KMS-11 (cell line): ENCODE measurements around the gene UBIAD1.
"Not testable (repeated sequence)": the region's sequence is repeated elsewhere in the genome, so short reads cannot be mapped to it uniquely, and the experiment has no call there.

Source experiments
- H2AFZ ChIP-seq: fragments of 200-600 bp; sonication (generic); 2 replicates; pipeline ENCODE4 v1.6.1; 2016; ENCODE audit warnings: antibody characterized with exemption, mixed run types, low read depth
- H3K27ac ChIP-seq: fragments of 200-600 bp; sonication (generic); 2 replicates; pipeline ENCODE4 v1.6.1; 2016; ENCODE audit warnings: mild to moderate bottlenecking, mixed run types
- H3K27me3 ChIP-seq: fragments of 200-600 bp; sonication (generic); 2 replicates; pipeline ENCODE4 v1.6.1; 2017; ENCODE audit warnings: mild to moderate bottlenecking, low read depth, mixed run types, moderate library complexity; ENCODE audit not compliant: insufficient read depth
- H3K36me3 ChIP-seq: fragments of 200-600 bp; sonication (generic); 2 replicates; pipeline ENCODE4 v1.6.1; 2017; ENCODE audit warnings: mild to moderate bottlenecking, mixed run types; ENCODE audit not compliant: insufficient read depth
- H3K4me1 ChIP-seq: fragments of 200-600 bp; sonication (generic); 2 replicates; pipeline ENCODE4 v1.6.1; 2016; ENCODE audit warnings: mild to moderate bottlenecking, low read depth, mixed run types; ENCODE audit not compliant: poor library complexity, severe bottlenecking
- H3K4me2 ChIP-seq: fragments of 200-600 bp; sonication (generic); 2 replicates; pipeline ENCODE4 v1.7.0; 2016; ENCODE audit warnings: mild to moderate bottlenecking, mixed run types
- H3K4me3 ChIP-seq: fragments of 200-600 bp; sonication (generic); IDR thresholded peaks from 2 replicates; pipeline ENCODE4 v1.6.1; 2017; ENCODE audit warnings: low read depth, low read length, mixed read lengths; ENCODE audit not compliant: insufficient read depth
- H3K79me2 ChIP-seq: fragments of 200-600 bp; sonication (generic); 2 replicates; pipeline ENCODE4 v1.6.1; 2016; ENCODE audit warnings: low read depth, mixed run types; ENCODE audit not compliant: insufficient read depth
- H3K9ac ChIP-seq: fragments of 200-600 bp; sonication (generic); 2 replicates; pipeline ENCODE4 v1.6.1; 2016; ENCODE audit warnings: mild to moderate bottlenecking, mixed run types
- H4K20me1 ChIP-seq: fragments of 200-600 bp; sonication (generic); 2 replicates; pipeline ENCODE4 v1.6.1; 2016; ENCODE audit warnings: mild to moderate bottlenecking, mixed run types; ENCODE audit not compliant: insufficient read depth
- TF ChIP-seq, protein P1 (sequence below): fragments of 200-600 bp; sonication (generic); conservative IDR thresholded peaks from 2 replicates; pipeline ENCODE4 v1.6.1; 2017; ENCODE audit warnings: low read depth, mild to moderate bottlenecking, antibody characterized with exemption, low read length, moderate library complexity, mixed read lengths

UBIAD1 gene

DNA sequence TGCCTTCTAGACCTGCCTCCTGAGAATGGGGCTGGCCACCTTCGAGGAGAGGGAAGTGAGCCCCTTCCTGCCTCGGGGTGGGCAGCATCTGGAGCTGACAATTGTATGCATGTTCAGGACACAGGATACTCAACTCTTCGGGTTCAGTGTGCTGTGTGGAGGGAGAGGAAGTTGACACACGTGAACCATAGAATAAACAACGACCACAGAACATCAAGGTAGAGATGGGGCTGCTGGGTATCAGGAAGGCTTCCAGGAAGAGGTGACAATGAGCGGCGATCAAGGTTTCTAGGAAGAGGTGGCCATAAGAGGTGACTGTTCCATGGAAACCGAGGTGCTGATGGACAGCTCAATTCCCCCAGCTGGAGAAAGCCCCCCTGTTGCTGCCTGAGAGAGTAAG, 22.0 kb downstream of the UBIAD1 start:
- Histone ChIP-seq H3K4me1 (no peaks in the 10 kb centered on the region), H3K4me2 (no peak overlapping the region), H3K79me2 (no peaks in the 10 kb centered on the region), H4K20me1 (no peaks in the 10 kb centered on the region), H3K27me3 (no peaks in the 10 kb centered on the region), H3K27ac (no peak overlapping the region), H2AFZ (no peak overlapping the region), H3K9ac (no peak overlapping the region), H3K36me3 (no peaks in the 10 kb centered on the region), H3K4me3 (no peak overlapping the region)
- TF ChIP-seq, protein P1, sequence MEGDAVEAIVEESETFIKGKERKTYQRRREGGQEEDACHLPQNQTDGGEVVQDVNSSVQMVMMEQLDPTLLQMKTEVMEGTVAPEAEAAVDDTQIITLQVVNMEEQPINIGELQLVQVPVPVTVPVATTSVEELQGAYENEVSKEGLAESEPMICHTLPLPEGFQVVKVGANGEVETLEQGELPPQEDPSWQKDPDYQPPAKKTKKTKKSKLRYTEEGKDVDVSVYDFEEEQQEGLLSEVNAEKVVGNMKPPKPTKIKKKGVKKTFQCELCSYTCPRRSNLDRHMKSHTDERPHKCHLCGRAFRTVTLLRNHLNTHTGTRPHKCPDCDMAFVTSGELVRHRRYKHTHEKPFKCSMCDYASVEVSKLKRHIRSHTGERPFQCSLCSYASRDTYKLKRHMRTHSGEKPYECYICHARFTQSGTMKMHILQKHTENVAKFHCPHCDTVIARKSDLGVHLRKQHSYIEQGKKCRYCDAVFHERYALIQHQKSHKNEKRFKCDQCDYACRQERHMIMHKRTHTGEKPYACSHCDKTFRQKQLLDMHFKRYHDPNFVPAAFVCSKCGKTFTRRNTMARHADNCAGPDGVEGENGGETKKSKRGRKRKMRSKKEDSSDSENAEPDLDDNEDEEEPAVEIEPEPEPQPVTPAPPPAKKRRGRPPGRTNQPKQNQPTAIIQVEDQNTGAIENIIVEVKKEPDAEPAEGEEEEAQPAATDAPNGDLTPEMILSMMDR: no peak

DNA sequence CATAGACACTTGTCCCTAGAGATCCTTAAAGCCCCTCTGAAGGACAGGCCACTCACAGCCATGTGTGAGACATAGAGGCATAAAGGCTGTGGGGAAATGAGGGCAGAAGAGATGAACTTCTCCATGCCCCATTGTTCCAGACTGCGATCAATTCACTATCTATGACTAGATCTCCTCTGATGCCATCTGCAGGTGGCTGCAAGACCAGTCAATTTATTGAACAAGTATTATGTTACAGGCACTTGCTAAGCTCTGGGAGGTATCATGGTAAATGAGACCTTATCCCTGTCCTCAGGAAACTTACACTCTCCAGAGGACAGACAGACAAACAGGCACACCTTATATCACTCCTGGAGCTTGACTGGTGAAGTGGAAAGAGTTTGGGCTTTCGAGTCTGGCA, 22.9 kb downstream of the UBIAD1 start:
- no peak overlapping the region for H3K27ac ChIP-seq
- no peaks in the 10 kb centered on the region for H3K36me3 ChIP-seq
- no peak overlapping the region for H3K4me2 ChIP-seq
- no peak overlapping the region for H3K4me3 ChIP-seq
- no peaks in the 10 kb centered on the region for H3K27me3 ChIP-seq
- H2AFZ ChIP-seq: no peak overlapping the region
- no peaks in the 10 kb centered on the region for H3K4me1 ChIP-seq
- H3K9ac ChIP-seq: no peak overlapping the region
- TF ChIP-seq, protein P1: no peak
- H4K20me1 ChIP-seq: no peaks in the 10 kb centered on the region
- no peaks in the 10 kb centered on the region for H3K79me2 ChIP-seq

DNA sequence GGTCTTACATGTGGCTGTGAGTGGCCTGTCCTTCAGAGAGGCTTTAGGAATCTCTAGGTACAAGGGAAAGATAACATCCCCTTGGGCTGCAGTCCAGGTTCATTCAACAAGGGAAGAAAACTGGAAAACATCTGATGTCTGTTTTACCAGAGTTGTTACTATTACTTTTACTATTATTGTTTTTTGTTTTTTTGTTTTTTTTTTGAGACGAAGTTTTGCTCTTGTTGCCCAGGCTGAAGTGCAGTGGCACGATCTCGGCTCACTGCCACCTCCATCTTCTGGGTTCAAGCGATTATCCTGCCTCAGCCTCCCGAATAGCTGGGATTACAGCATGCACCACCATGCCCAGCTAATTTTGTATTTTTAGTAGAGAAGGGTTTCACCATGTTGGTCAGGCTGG, 24.8 kb downstream of the UBIAD1 start:
- H4K20me1 ChIP-seq, H3K27me3 ChIP-seq, H3K4me3 ChIP-seq, H3K4me2 ChIP-seq, H3K79me2 ChIP-seq, H3K9ac ChIP-seq, H3K4me1 ChIP-seq, H2AFZ ChIP-seq, H3K27ac ChIP-seq, H3K36me3 ChIP-seq: not testable (repeated sequence)

DNA sequence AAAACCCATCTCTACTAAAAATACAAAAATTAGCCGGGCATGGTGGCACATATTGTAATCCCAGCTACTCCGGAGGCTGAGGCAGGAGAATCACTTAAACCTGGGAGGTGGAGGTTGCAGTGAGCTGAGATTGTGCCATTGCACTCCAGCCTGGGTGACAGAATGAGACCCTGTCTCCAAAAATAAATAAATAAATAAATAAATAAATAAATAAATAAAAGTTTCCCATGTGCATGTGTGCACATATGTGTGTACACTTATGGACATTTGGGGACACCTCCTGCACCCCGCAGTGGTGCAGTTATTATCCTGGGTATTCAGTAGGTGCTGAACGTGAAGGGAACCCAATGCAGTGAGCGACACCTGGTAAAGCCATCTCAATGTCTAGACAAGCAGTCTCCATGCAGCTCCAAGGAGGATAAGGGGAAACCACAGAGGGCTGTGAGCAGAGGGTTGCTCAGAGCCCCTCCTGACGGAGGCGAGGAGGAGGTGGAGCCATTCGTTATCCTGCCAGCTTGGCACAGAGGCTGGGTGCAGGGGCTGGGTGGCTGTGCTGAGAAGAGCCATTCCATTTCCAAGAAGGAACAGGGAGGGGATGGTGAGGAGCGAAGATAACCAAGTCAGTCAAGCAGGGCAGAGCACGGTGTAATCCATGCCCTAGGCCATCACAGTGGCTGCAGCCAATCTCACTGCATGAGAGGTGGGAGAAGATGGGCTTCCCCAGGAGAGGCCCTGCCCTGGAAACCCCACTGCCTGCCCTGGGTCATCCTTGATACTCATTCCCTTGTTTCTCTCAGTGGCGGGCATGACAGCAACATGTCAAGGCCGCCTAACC, 25.6 kb downstream of the UBIAD1 start:
- Histone ChIP-seq H3K4me2 (no peak overlapping the region), H4K20me1 (no peaks in the 10 kb centered on the region), H3K36me3 (no peaks in the 10 kb centered on the region), H3K27ac (no peak overlapping the region), H3K9ac (no peak overlapping the region), H3K4me3 (no peak overlapping the region), H3K27me3 (no peaks in the 10 kb centered on the region), H3K4me1 (no peaks in the 10 kb centered on the region), H3K79me2 (no peaks in the 10 kb centered on the region), H2AFZ (no peak overlapping the region)
- TF ChIP-seq, protein P1: no peak

DNA sequence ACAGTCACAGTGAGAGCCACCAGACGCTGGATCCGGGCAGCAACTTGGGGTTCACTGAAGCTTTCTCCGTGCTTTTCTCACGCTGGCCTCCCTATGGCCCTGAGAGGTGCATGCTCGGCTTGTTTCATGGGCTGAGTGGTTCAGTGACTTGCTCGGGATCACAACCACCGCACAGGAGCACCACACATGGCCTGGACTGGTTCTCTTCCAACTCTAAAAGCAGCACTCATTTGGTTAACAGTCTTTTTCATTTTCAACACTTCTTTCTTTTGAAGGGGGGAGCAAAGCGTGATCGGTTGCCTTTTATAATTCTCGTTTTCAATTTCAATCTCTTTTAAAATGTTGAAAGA, 26.2 kb downstream of the UBIAD1 start:
- Histone ChIP-seq H3K79me2 (no peaks in the 10 kb centered on the region), H3K9ac (no peak overlapping the region), H3K4me1 (no peaks in the 10 kb centered on the region), H3K4me3 (no peak overlapping the region), H2AFZ (no peak overlapping the region), H3K27me3 (no peaks in the 10 kb centered on the region), H3K27ac (no peak overlapping the region), H3K36me3 (no peaks in the 10 kb centered on the region), H4K20me1 (no peaks in the 10 kb centered on the region), H3K4me2 (no peak overlapping the region)
- TF ChIP-seq, protein P1: no peak
